ENCODE measurements around the gene RAB3C. TPM values are rescaled to one million over a fixed set of nuclear protein-coding genes. Genes with fewer than 3 reads are reported as not detected.

The RAB3C gene
- polyA plus RNA-seq, 1 experiment = not detected

GRCh38 chr5:58717303-58718007 is 134.6 kb downstream of the RAB3C start:
- H3K36me3 ChIP-seq (ENCODE audit: control insufficient read depth, insufficient read depth, low read length) = no peaks in the 10 kb centered on the region
- no peaks in the 10 kb centered on the region for H3K27me3 ChIP-seq (ENCODE audit: control insufficient read depth, insufficient read depth, low read length)
- ChIA-PET POLR2A (no interaction called here), CTCF (interaction anchor here (0.6 kb wide), 1 partner anchor 10 kb away, joined by 4 read pairs; no protein-coding TSS in a partner anchor)
- DNase-seq (ENCODE audit: low read depth) = no peak
- TF ChIP-seq, protein P1, sequence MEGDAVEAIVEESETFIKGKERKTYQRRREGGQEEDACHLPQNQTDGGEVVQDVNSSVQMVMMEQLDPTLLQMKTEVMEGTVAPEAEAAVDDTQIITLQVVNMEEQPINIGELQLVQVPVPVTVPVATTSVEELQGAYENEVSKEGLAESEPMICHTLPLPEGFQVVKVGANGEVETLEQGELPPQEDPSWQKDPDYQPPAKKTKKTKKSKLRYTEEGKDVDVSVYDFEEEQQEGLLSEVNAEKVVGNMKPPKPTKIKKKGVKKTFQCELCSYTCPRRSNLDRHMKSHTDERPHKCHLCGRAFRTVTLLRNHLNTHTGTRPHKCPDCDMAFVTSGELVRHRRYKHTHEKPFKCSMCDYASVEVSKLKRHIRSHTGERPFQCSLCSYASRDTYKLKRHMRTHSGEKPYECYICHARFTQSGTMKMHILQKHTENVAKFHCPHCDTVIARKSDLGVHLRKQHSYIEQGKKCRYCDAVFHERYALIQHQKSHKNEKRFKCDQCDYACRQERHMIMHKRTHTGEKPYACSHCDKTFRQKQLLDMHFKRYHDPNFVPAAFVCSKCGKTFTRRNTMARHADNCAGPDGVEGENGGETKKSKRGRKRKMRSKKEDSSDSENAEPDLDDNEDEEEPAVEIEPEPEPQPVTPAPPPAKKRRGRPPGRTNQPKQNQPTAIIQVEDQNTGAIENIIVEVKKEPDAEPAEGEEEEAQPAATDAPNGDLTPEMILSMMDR (IDR thresholded peaks at IDR 0.05; ENCODE audit: insufficient read depth, low read depth, low read length) = no peak
- H3K4me3 ChIP-seq (ENCODE audit: low read depth, low read length) = no peak overlapping the region

DNA sequence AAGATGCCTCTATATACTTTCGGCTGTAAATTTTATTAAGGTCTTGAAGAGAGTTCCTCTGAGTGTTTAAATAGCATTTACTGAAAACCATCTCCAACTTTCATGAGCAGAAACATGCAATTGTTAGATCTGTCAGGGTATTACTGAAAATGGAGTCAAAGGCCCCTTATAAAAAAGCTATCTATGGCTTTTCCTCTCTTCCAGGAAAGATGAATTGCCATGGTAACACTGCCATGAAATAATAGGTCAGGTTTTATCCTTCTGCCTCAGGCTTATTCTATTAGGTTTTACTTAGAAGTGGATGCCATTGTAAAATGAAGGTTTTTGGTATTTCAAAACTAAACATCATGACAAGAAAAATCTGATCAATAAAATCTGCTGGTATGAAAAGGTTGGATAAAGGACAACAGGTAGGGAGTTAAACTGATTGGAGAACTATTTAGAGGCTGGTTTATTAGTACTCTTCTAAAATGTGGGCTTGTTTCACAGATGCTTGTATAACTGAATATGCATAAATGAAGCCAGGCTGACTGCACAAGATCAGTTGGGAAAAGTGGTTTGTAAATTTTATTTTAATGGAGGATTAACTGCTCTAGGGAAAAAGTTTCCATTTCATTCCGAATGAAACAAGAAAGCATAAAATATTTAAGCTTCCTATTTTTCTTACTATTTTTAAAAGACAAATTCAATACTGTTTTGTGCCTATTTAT is 135.5 kb downstream of the RAB3C start:
- no peak for DNase-seq (ENCODE audit: low read depth)
- POLR2A ChIA-PET = no interaction called here
- H3K27me3 ChIP-seq (ENCODE audit: control insufficient read depth, insufficient read depth, low read length) = no peaks in the 10 kb centered on the region
- H3K36me3 ChIP-seq (ENCODE audit: control insufficient read depth, insufficient read depth, low read length) = no peaks in the 10 kb centered on the region
- CTCF ChIA-PET = no interaction called here
- TF ChIP-seq, protein P1 (IDR thresholded peaks at IDR 0.05; ENCODE audit: insufficient read depth, low read depth, low read length) = no peak
- no peak overlapping the region for H3K4me3 ChIP-seq (ENCODE audit: low read depth, low read length)

DNA sequence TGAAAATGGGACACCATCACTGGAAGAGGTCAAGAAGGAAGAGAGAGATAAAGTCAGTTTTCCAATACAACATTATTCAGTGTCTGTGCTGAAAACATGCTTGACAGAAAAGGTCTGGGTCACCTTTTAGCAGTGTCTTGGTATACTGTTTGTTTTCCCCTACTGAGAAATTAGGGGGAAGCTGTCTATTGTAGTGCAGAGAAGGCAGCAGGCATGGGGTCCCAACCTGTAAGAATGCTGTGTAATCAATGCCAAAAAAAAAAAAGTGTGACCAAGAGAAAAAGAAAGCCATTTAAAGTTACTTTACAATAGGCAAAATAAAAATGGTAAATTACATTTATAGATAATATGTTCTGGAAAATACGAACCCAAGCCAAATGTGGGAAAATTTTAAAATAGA is 139.3 kb downstream of the RAB3C start:
- POLR2A ChIA-PET = no interaction called here
- TF ChIP-seq, protein P1 (IDR thresholded peaks at IDR 0.05; ENCODE audit: insufficient read depth, low read depth, low read length) = no peak

GRCh38 chr5:58724992-58725391 is 142.1 kb downstream of the RAB3C start:
- ChIA-PET CTCF (no interaction called here), POLR2A (no interaction called here)
- Histone ChIP-seq H3K36me3 (ENCODE audit: control insufficient read depth, insufficient read depth, low read length) (no peaks in the 10 kb centered on the region), H3K4me3 (ENCODE audit: low read depth, low read length) (no peak overlapping the region), H3K27me3 (ENCODE audit: control insufficient read depth, insufficient read depth, low read length) (no peaks in the 10 kb centered on the region)
- TF ChIP-seq, protein P1 (IDR thresholded peaks at IDR 0.05; ENCODE audit: insufficient read depth, low read depth, low read length) = no peak
- DNase-seq (ENCODE audit: low read depth) = no peak

More for the DNA sequence above, 139.3 kb downstream of the RAB3C start:
- no peaks in the 10 kb centered on the region for H3K27me3 ChIP-seq (ENCODE audit: control insufficient read depth, insufficient read depth, low read length)
- no peaks in the 10 kb centered on the region for H3K36me3 ChIP-seq (ENCODE audit: control insufficient read depth, insufficient read depth, low read length)
- DNase-seq (ENCODE audit: low read depth) = no peak
- no peak overlapping the region for H3K4me3 ChIP-seq (ENCODE audit: low read depth, low read length)
- CTCF ChIA-PET = interaction anchor here (2.1 kb wide), 1 partner anchor 9 kb away, joined by 4 read pairs; no protein-coding TSS in a partner anchor

DNA sequence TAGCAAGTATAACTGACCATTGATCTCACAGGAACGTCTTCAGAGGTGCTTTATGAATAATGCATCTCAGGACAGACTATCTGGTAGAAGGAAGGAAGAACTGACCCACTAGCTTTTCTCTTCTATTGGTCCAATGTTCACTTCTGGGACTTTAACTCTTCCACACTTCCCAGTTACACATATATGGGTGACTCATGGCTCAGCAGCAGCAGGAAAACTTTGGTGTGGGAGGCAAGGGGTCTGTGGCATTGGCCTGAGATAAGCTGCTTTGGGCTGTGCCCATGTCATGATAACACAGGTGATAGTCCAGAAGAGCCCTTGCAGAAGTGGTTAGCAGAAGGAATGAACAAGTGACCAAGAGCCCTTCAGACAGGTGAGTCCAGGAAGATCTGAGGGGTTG is 148.8 kb downstream of the RAB3C start:
- Histone ChIP-seq H3K36me3 (ENCODE audit: control insufficient read depth, insufficient read depth, low read length) (no peaks in the 10 kb centered on the region), H3K4me3 (ENCODE audit: low read depth, low read length) (no peak overlapping the region), H3K27me3 (ENCODE audit: control insufficient read depth, insufficient read depth, low read length) (no peaks in the 10 kb centered on the region)
- CTCF ChIA-PET = interaction anchor here (1.0 to 1.4 kb wide), 2 partner anchors 9 to 10 kb away, joined by 3 to 4 read pairs; no protein-coding TSS in a partner anchor
- TF ChIP-seq, protein P1 (IDR thresholded peaks at IDR 0.05; ENCODE audit: insufficient read depth, low read depth, low read length) = no peak
- no peak for DNase-seq (ENCODE audit: low read depth)
- POLR2A ChIA-PET = no interaction called here
